Measurements from ENCODE around the gene UNC13D. TPM values are rescaled to one million over a fixed set of nuclear protein-coding genes. Genes with fewer than 3 reads are reported as not detected.

Gene UNC13D
- total and polyA plus RNA-seq, 5 experiments from 2014 or later, result 50.3 to 153 (median 78.0) TPM

DNA sequence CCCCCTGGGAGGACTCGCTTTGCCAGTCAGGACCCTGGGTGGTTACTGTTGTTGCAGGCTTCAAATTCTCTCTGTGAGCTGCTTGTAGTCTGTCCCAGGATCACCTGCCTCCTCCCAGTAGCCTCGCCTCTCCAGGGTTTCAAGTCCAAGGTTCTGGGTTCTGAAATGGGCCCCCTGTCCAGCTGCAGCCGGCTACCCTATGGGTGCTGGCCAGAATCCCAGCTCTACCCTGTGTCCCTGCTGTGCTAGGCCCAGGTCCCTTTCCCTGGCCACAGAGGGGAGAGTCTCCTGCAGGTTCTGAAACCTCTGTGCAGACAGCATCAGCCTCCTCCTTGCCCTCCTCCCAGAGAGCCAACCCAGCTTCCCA, 21.4 kb downstream of the UNC13D start:
- no peaks in the 10 kb centered on the region for H3K9me3 Mint-ChIP-seq
- H3K36me3 Mint-ChIP-seq, result peaks cover 0 to 40% (median 4%) of the 10 kb centered on the region in 3 donors
- DNase-seq, result no peak
- POLR2A ChIA-PET, result interaction anchor here (0.8 to 2.9 kb wide), 13 partner anchors 10 to 74 kb away, joined by 3 to 22 read pairs (median 7); partner anchors contain the start of genes TRIM65, UNC13D, UNK and WBP2
- no peak for ATAC-seq
- no peaks in the 10 kb centered on the region for H3K27me3 Mint-ChIP-seq
- peak overlapping the region in 4 of 10 donors; percentile 8 to 92 (median 74) for H3K27ac Mint-ChIP-seq
- H3K4me1 Mint-ChIP-seq, result peaks cover 11 to 36% (median 23%) of the 10 kb centered on the region in 4 donors
- peak overlapping the region in 1 of 10 donors; percentile 56 for H3K4me3 Mint-ChIP-seq

DNA sequence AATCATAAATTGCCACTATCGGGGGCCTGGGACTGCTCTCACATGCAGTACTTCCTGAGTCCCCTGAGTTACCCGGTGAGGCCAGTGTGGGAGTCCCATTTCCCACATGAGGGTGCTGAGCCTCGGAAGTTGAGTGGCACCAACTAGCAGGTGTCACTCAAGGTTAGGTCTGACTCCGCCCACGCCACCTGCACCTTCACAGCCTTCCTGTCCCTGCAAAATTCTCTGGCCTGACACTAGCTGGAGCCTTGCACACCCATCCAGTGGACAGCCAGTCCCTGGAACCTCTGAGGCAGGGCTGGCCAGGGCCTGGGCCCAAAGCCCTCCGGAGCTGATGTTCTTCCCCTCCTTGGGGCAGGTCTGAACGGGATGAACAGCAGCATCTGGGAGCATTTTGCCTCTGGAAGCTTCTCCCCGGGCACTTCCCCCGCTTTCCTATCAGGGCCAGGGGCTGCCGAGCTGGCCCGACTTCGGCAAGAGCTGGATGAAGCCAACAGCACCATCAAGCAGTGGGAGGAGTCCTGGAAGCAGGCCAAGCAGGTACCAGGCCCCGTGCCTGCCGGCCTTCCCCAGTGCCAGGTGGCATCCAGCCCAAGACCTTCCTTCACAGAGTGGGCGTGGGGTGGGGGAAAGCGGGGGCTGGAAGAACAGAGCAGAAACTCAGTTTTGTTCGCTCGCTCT, 21.9 kb downstream of the UNC13D start:
- Mint-ChIP-seq H3K4me3 (peak overlapping the region in 8 of 10 donors; percentile 14 to 77 (median 54)), H3K27ac (peak overlapping the region; percentile 81 to 93 (median 90)), H3K27me3 (no peaks in the 10 kb centered on the region), H3K4me1 (peaks cover 11 to 31% (median 20%) of the 10 kb centered on the region in 4 donors), H3K9me3 (no peaks in the 10 kb centered on the region), H3K36me3 (peaks cover 0 to 40% (median 4%) of the 10 kb centered on the region in 3 donors)
- DNase-seq (peak in 8 of 10 donors; percentile 20 to 80 (median 43)), ATAC-seq (peak; percentile 78 to 95)
- POLR2A ChIA-PET, result interaction anchor here (0.8 to 2.9 kb wide), 15 partner anchors 10 to 74 kb away, joined by 3 to 22 read pairs (median 5); partner anchors contain the start of genes TRIM65, UNC13D, UNK and WBP2

DNA sequence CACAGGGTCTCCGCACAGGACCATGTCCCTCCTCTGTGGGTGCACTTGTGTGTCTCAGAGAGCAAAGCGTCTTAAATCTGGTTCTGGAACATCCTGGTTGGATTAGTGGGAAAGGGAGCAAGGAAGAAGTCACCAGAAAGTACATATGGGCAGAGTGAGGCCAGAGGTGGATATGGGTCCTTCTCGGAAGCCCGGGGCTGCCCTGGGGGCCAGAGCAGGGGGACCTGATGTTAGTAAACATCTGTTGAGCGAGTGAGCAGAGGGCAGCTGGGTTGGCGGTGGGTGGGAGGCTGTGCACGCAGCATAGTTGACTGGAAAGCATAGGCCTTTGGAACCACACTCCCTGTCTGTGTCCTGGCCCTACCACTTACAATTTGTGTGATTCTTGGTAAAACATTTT, 22.7 kb downstream of the UNC13D start:
- peak overlapping the region; percentile 81 to 93 (median 90) for H3K27ac Mint-ChIP-seq
- H3K4me3 Mint-ChIP-seq, result peak overlapping the region in 6 of 10 donors; percentile 3 to 77 (median 58)
- no peak for DNase-seq
- H3K4me1 Mint-ChIP-seq, result peaks cover 11 to 26% (median 15%) of the 10 kb centered on the region in 4 donors
- POLR2A ChIA-PET, result interaction anchor here (0.8 to 2.9 kb wide), 12 partner anchors 8 to 75 kb away, joined by 3 to 22 read pairs (median 7); partner anchors contain the start of genes TRIM65, UNC13D, UNK and WBP2
- peaks cover 0 to 42% (median 4%) of the 10 kb centered on the region in 3 donors for H3K36me3 Mint-ChIP-seq
- H3K9me3 Mint-ChIP-seq, result no peaks in the 10 kb centered on the region
- peak in 1 of 2 donors; percentile 11 for ATAC-seq
- H3K27me3 Mint-ChIP-seq, result no peaks in the 10 kb centered on the region

DNA sequence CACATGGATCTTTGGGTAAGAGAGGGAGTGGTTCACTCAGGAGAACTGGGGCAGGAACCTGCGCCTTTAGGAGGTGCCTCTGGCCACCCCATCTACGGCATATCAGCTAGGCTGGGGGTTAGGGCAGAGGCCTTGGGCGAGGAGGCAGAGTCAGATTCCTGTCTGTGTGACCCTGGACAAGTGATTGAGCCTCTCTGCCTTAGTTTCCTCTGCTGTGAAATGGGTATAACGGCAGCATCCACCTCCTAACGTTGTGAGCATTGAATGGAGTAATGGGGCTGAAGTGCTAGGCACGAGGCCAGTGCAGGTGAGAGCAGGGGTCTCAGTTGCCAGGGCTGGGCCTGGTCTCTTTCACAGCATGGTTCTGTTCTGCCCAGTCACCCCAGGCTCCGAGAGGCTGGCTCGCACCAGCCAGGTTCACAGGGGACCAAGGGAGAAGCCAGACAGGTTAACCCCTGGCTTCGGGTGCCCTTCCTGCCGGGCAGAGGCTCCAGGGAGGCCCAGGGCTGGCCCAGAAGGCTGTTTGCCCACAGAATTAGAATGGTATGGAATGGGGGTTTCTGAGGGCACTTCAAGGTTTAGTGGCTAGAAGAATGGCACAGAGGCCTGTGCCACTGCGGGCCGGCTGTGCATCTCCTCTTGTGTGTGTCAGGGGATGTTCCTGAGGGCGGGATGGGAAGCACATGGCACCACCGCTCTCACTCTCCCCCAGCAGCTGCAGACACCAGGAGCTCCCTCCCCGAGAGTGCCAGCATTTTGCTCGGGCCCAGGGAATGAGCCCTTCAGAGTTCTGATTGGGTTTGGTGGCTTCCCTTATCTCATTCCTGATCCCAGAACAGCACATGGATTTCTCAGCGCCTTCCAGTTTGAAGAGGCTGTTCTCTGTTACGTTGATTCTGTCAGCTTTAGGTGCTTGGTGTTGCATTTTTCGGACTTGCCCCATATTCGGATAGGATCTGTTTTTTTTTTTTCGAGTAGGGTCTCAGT, 23.8 kb downstream of the UNC13D start:
- Mint-ChIP-seq H3K27ac (peak overlapping the region in 9 of 10 donors; percentile 14 to 88 (median 57)), H3K4me3 (no peak overlapping the region), H3K9me3 (no peaks in the 10 kb centered on the region), H3K4me1 (peaks cover 11 to 24% (median 15%) of the 10 kb centered on the region in 4 donors), H3K27me3 (no peaks in the 10 kb centered on the region), H3K36me3 (peaks cover 0 to 46% (median 4%) of the 10 kb centered on the region in 3 donors)
- ATAC-seq (no peak), DNase-seq (no peak)
- POLR2A ChIA-PET, result interaction anchor here (0.7 to 1.8 kb wide), 5 partner anchors 10 to 44 kb away, joined by 4 to 5 read pairs (median 4); no protein-coding TSS in a partner anchor

DNA sequence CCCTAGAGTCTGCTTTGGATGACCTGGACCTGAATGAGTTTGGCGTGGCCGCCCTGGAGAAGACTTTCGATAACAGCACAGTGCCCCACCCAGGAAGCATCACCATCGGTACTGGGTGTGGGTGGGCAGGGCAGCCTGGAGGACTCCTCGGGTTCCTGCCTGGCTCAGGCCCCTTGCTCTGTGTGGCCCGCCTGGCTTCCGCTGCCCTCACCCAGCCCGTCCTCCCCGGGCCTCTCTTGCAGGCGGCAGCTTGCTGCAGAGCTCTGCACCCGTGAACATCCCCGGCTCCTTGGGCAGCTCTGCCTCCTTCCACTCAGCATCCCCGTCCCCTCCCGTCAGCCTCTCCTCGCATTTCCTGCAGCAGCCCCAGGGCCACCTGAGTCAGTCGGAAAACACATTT, 24.5 kb downstream of the UNC13D start:
- POLR2A ChIA-PET, result interaction anchor here (0.6 to 1.8 kb wide), 4 partner anchors 18 to 41 kb away, joined by 3 to 5 read pairs (median 4); no protein-coding TSS in a partner anchor
- no peaks in the 10 kb centered on the region for H3K27me3 Mint-ChIP-seq
- no peak for DNase-seq
- ATAC-seq, result no peak
- H3K9me3 Mint-ChIP-seq, result no peaks in the 10 kb centered on the region
- H3K4me3 Mint-ChIP-seq, result no peak overlapping the region
- H3K36me3 Mint-ChIP-seq, result peaks cover 0 to 52% (median 4%) of the 10 kb centered on the region in 3 donors
- peak overlapping the region in 1 of 10 donors; percentile 65 for H3K27ac Mint-ChIP-seq
- peaks cover 11 to 22% (median 15%) of the 10 kb centered on the region in 4 donors for H3K4me1 Mint-ChIP-seq

DNA sequence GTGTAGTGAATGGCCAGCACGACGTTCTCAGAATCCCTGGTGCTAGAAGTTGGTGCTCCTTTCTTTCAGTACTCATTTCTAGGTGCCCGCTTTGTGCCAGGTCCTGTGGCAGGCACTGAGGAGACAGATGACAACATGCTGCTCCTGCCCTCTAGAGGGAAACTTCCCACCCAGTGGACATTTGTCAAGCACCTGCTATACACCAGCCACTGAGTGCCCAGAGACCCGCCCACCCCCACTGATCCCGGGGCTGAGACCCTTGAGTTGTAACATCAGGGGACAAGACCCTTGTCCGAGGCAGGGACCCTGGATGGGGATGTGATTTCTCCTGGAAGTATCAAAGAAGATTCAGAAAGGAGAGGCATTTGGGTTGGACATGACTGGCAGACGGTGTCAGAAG, 25.1 kb downstream of the UNC13D start:
- peaks cover 11 to 21% (median 15%) of the 10 kb centered on the region in 4 donors for H3K4me1 Mint-ChIP-seq
- H3K4me3 Mint-ChIP-seq, result no peak overlapping the region
- DNase-seq (no peak), ATAC-seq (no peak)
- peaks cover 0 to 56% (median 6%) of the 10 kb centered on the region in 3 donors for H3K36me3 Mint-ChIP-seq
- no peaks in the 10 kb centered on the region for H3K27me3 Mint-ChIP-seq
- H3K27ac Mint-ChIP-seq, result peak overlapping the region in 7 of 10 donors; percentile 4 to 82 (median 52)
- POLR2A ChIA-PET, result interaction anchor here (0.6 to 1.8 kb wide), 3 partner anchors 18 to 41 kb away, joined by 3 to 5 read pairs (median 4); no protein-coding TSS in a partner anchor
- no peaks in the 10 kb centered on the region for H3K9me3 Mint-ChIP-seq

DNA sequence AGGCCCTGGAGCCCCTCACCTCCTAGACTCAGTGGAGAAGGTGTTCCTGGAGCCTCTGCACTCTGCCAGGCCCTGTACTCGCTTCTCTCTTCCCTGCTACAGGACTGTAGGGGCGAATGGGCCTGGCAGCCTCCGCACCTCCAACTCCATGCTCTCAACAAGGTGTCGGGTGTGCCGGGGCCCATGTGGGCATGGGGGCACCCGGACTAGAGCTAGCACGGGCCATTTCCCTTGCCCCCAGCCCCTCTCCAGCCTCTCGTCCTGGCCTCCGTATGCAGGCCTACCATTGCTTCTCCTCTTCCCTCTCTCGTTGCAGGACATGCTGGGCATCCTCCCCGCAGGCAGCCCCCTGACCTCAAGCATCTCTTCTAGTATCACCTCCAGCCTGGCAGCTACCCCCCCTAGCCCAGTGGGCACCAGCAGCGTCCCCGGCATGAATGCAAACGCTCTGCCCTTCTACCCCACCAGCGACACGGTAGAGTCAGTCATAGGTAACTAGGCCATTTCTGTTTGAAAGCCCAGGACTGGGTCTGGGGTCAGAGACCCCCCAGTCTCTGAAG, 25.8 kb downstream of the UNC13D start:
- ATAC-seq (no peak), DNase-seq (peak in 1 of 10 donors; percentile 45)
- peaks cover 11 to 20% (median 15%) of the 10 kb centered on the region in 4 donors for H3K4me1 Mint-ChIP-seq
- peak overlapping the region in 7 of 10 donors; percentile 44 to 72 (median 65) for H3K27ac Mint-ChIP-seq
- H3K4me3 Mint-ChIP-seq, result no peak overlapping the region
- no peaks in the 10 kb centered on the region for H3K9me3 Mint-ChIP-seq
- POLR2A ChIA-PET, result interaction anchor here (1.0 kb wide), 1 partner anchor 31 kb away, joined by 5 read pairs; no protein-coding TSS in a partner anchor
- H3K27me3 Mint-ChIP-seq, result no peaks in the 10 kb centered on the region
- peaks cover 0 to 58% (median 9%) of the 10 kb centered on the region in 3 donors for H3K36me3 Mint-ChIP-seq

DNA sequence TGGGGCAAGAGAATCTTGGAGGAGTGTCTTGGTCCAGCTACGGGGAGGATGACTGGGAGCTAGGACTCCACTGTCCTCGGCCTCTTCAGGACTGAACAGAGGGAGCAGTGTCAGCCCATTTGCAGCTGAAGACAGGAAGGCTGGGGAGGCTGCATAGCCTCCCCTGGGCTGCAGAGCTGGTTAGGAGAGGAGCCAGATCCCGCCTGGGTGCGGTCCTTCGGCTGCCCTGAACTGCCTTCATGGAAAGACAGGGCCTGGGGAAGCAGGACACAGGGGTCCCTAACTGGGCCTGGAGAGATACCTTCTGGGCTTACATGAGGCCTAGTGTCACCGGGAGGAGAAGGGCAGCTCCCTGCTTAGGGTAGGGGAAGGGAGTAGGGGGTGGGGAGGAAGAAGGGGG, 26.6 kb downstream of the UNC13D start:
- H3K4me1 Mint-ChIP-seq, result peaks cover 11 to 20% (median 15%) of the 10 kb centered on the region in 4 donors
- H3K9me3 Mint-ChIP-seq, result no peaks in the 10 kb centered on the region
- no peaks in the 10 kb centered on the region for H3K27me3 Mint-ChIP-seq
- POLR2A ChIA-PET, result interaction anchor here (1.0 to 1.5 kb wide), 2 partner anchors 9 to 31 kb away, joined by 5 read pairs; no protein-coding TSS in a partner anchor
- ATAC-seq (no peak), DNase-seq (peak in 1 of 10 donors; percentile 26)
- H3K4me3 Mint-ChIP-seq, result no peak overlapping the region
- H3K36me3 Mint-ChIP-seq, result peaks cover 0 to 61% (median 11%) of the 10 kb centered on the region in 3 donors
- peak overlapping the region in 3 of 10 donors; percentile 29 to 68 (median 55) for H3K27ac Mint-ChIP-seq

DNA sequence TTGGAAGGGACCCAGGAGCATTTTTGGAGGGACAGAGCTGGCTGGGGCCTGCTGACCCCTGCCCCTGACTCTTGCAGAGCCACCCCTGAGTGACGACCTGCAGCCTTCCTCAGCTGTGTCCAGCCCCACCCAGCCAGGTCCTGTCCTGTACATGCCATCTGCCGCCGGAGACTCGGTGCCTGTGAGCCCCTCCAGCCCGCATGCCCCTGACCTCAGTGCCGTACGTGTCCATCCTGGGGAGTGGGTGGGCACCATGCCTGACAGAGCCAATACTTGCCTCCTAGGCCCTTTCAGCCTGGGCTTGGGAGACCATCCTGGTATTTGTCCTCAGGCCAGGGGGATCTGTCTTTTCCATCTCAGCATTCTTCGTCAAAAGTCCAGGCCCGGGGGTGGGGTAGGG, 27.5 kb downstream of the UNC13D start:
- Mint-ChIP-seq H3K36me3 (peaks cover 0 to 66% (median 12%) of the 10 kb centered on the region in 3 donors), H3K4me1 (peaks cover 6 to 11% (median 7%) of the 10 kb centered on the region in 4 donors), H3K4me3 (no peak overlapping the region), H3K27me3 (no peaks in the 10 kb centered on the region), H3K9me3 (no peaks in the 10 kb centered on the region), H3K27ac (no peak overlapping the region)
- DNase-seq, result peak in 1 of 10 donors; percentile 53
- POLR2A ChIA-PET, result interaction anchor here (0.7 to 1.5 kb wide), 5 partner anchors 9 to 37 kb away, joined by 3 to 5 read pairs (median 4); partner anchors contain the start of gene UNK
- no peak for ATAC-seq

DNA sequence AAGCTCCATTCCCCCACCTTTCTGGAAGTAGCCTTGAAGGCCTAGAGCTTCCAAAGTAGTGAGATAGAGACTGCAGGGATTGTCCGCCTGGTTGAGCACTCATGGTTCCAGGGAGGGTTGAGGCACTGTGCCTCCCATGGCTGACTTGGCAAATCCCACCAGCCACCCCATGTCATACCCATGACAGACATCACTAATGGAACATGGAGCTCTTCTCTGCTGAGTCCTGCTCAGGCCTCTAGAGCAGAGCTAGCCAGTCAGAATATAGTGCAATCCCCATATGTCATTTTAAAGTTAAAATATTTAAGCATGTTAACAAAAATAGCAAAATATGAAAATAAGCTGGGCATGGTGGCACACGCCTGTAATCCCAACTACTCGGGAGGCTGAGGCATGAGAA, 28.8 kb downstream of the UNC13D start:
- Mint-ChIP-seq H3K27ac (peak overlapping the region in 1 of 10 donors; percentile 55), H3K27me3 (no peaks in the 10 kb centered on the region), H3K4me1 (peaks cover 0 to 2% (median 0%) of the 10 kb centered on the region in 4 donors), H3K36me3 (peaks cover 0 to 74% (median 12%) of the 10 kb centered on the region in 3 donors), H3K4me3 (no peak overlapping the region), H3K9me3 (no peaks in the 10 kb centered on the region)
- ATAC-seq (no peak), DNase-seq (no peak)
- POLR2A ChIA-PET, result interaction anchor here (0.5 to 1.7 kb wide), 8 partner anchors 15 to 182 kb away, joined by 3 to 4 read pairs (median 3); partner anchors contain the start of genes SMIM5, UNC13D and UNK

DNA sequence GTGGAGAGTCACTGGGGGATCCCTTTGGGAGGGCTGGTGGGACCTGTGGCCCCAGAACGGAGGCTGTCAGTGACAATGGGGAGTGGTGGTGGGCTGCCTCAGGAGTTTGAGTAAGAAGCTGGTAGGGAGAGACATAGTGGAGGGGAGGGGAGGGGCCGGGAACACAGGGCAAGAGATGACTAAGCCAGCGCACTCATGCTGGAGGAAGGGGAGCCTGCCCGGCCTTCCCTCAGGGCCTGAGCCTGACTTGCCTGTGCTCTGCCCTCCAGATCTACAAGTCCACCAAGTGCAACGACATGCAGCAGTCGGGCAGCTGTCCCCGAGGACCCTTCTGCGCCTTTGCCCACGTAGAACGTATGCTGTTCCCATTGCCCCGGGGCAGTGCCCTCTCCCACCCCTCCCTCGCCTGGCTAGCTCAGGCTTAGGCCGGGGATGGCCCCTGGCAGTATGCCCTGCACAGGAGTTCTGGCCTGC, 29.3 kb downstream of the UNC13D start:
- H3K36me3 Mint-ChIP-seq, result peaks cover 0 to 74% (median 12%) of the 10 kb centered on the region in 3 donors
- H3K4me3 Mint-ChIP-seq, result no peak overlapping the region
- H3K9me3 Mint-ChIP-seq, result no peaks in the 10 kb centered on the region
- H3K27ac Mint-ChIP-seq, result peak overlapping the region in 2 of 10 donors; percentile 55 to 81
- H3K4me1 Mint-ChIP-seq, result peaks cover 0 to 2% (median 0%) of the 10 kb centered on the region in 4 donors
- ATAC-seq (no peak), DNase-seq (no peak)
- POLR2A ChIA-PET, result interaction anchor here (0.5 to 1.7 kb wide), 8 partner anchors 15 to 68 kb away, joined by 3 to 5 read pairs (median 3); partner anchors contain the start of gene UNC13D
- no peaks in the 10 kb centered on the region for H3K27me3 Mint-ChIP-seq
